K562 (cell line): Measurements from ENCODE around the gene SMG1. TPM values are rescaled to one million over a fixed set of nuclear protein-coding genes. Genes with fewer than 3 reads are reported as not detected.
"Not testable (repeated sequence)": the region's sequence is repeated elsewhere in the genome, so short reads cannot be mapped to it uniquely, and the experiment has no call there.

ENCODE experiments used
- ATAC-seq: fragments of 200-7000 bp; cut with Tn5 transposase; 3 replicates; pipeline ENCODE4 v1.9.1; 2020; ENCODE audit warnings: moderate library complexity
- BruUV-seq: library from RNA; stranded (reverse); fragments of 400-500 nt; replicated peaks from 2 replicates; lab custom pipeline; 2021; lab: Mats Ljungman, UMichigan
- CTCF ChIA-PET: fragments of 300-600 bp; formaldehyde crosslinking; extraction: SDS; loops from one replicate; lab custom pipeline; 2021; ENCODE audit warnings: low intra/inter-chr PET ratio; lab: Yijun Ruan, JAX
- POLR2A ChIA-PET: fragments of 300-600, 350-650 bp; sonication (Branson Sonifier 250); formaldehyde crosslinking; extraction: SDS; loops from one replicate; lab custom pipeline; 2021; ENCODE audit warnings: antibody characterized with exemption, inconsistent platforms; lab: Yijun Ruan, JAX
- DNase-seq, 4 experiments: peaks; one replicate each; pipeline versions ENCODE4 v3.0.0 to v3.0.0-alpha.2; 2011 to 2018; ENCODE audit warnings: low spot score in 3 of 4, mixed read lengths in 3 of 4; ENCODE audit errors: extremely low read depth in 1 of 4
- FAIRE-seq: peaks from 2 replicates; lab custom pipeline; 2011; peaks lifted over from hg19 to GRCh38; lab: Jason Lieb, UNC
- H2AFZ ChIP-seq: 2 replicates; pipeline ENCODE4 v1.6.0; 2011; ENCODE audit warnings: low read depth, low read length, control low read depth, inconsistent platforms
- H3K27ac ChIP-seq: fragments of 200-600 bp; 3 replicates; pipeline ENCODE4 v1.8.0; 2011; ENCODE audit warnings: low read depth, mild to moderate bottlenecking, control low read depth, inconsistent platforms, low read length, moderate library complexity, mixed read lengths; ENCODE audit errors: extremely low read depth
- H3K27me3 ChIP-seq, 2 experiments: fragments of 300-600 bp in 1 of 2; 2 replicates in 1 of 2; 3 replicates in 1 of 2; pipeline versions ENCODE4 v1.6.0 to v1.8.0; 2011; ENCODE audit warnings: inconsistent platforms in 2 of 2, low read length in 2 of 2, mild to moderate bottlenecking in 1 of 2, mixed read lengths in 1 of 2, moderate library complexity in 1 of 2; ENCODE audit not compliant: control insufficient read depth in 2 of 2, insufficient read depth in 2 of 2
- H3K36me3 ChIP-seq: fragments of 300-600 bp; 3 replicates; pipeline ENCODE4 v1.8.0; 2011; ENCODE audit warnings: mild to moderate bottlenecking, low read length, inconsistent platforms; ENCODE audit not compliant: control insufficient read depth, insufficient read depth
- H3K4me1 ChIP-seq, 2 experiments: fragments of 200-600 bp in 1 of 2; replicated peaks in 1 of 2; 2 replicates in 1 of 2; 3 replicates in 1 of 2; pipeline versions ENCODE4 v1.5.1 to v1.8.0; 2011; ENCODE audit warnings: inconsistent platforms in 2 of 2, low read length in 2 of 2, mild to moderate bottlenecking in 1 of 2, mixed read lengths in 1 of 2, moderate library complexity in 1 of 2; ENCODE audit not compliant: control insufficient read depth in 2 of 2, insufficient read depth in 2 of 2
- H3K4me2 ChIP-seq: 2 replicates; pipeline ENCODE4 v1.6.1; 2011; ENCODE audit warnings: low read length, control low read depth, inconsistent platforms, mixed read lengths; ENCODE audit not compliant: insufficient read depth
- H3K4me3 ChIP-seq: fragments of 200-600 bp; sonication (generic), shearing (Covaris generic); 2 replicates; pipeline ENCODE4 v1.5.1; 2016; ENCODE audit warnings: control low read depth, inconsistent platforms
- H3K79me2 ChIP-seq: fragments of 200-600 bp; 3 replicates; pipeline ENCODE4 v1.8.0; 2011; ENCODE audit warnings: low read length, inconsistent platforms; ENCODE audit not compliant: control insufficient read depth, insufficient read depth
- H3K9ac ChIP-seq, 2 experiments: 2 replicates each; pipeline versions ENCODE4 v1.6.0 to v1.6.1; 2011; ENCODE audit warnings: low read depth in 2 of 2, low read length in 2 of 2, control low read depth in 1 of 2, inconsistent platforms in 1 of 2, mild to moderate bottlenecking in 1 of 2, mixed read lengths in 1 of 2; ENCODE audit not compliant: insufficient read depth in 1 of 2
- H3K9me1 ChIP-seq: one replicate; pipeline ENCODE4 v1.6.0; 2011; ENCODE audit warnings: inconsistent platforms, mild to moderate bottlenecking, low read length, moderate library complexity; ENCODE audit not compliant: control insufficient read depth, insufficient read depth
- H3K9me3 ChIP-seq: replicated peaks from 2 replicates; pipeline ENCODE4 v1.5.1; 2011; ENCODE audit warnings: low read depth, low read length, inconsistent platforms; ENCODE audit not compliant: control insufficient read depth, insufficient read depth
- H4K20me1 ChIP-seq: replicated peaks from 2 replicates; pipeline ENCODE4 v1.6.1; 2011; ENCODE audit warnings: low read length, inconsistent platforms, mixed read lengths; ENCODE audit not compliant: control insufficient read depth, insufficient read depth
- ARID2 ChIP-seq: fragments of 450-650 bp; IDR thresholded peaks from 2 replicates; pipeline ENCODE4 v1.6.1; 2017; ENCODE audit warnings: antibody characterized with exemption, mild to moderate bottlenecking
- BACH1 ChIP-seq: fragments of 200-800 bp; sonication (Bioruptor generic); IDR thresholded peaks from 2 replicates; pipeline ENCODE4 v1.6.1; 2016; ENCODE audit warnings: missing genetic modification characterization, missing compliant biosample characterization
- CTCF ChIP-seq, 3 experiments: IDR thresholded peaks in 2 of 3; conservative IDR thresholded peaks in 1 of 3; 2 replicates each; pipeline ENCODE4 v1.5.1; 2011 to 2012; ENCODE audit warnings: low read length in 3 of 3, mild to moderate bottlenecking in 3 of 3, control low read depth in 2 of 3, improper control_type of control experiment in 1 of 3, inconsistent platforms in 1 of 3, low read depth in 1 of 3, mixed read lengths in 1 of 3, moderate library complexity in 1 of 3; ENCODE audit not compliant: insufficient read depth in 2 of 3
- MAFF ChIP-seq: IDR thresholded peaks from 2 replicates; pipeline ENCODE4 v1.6.1; 2012; ENCODE audit warnings: low read length, improper control_type of control experiment
- NFE2 ChIP-seq: IDR thresholded peaks from 2 replicates; pipeline ENCODE4 v1.6.1; 2014; ENCODE audit warnings: antibody characterized with exemption, low read depth
- RAD21 ChIP-seq, 2 experiments: fragments of 250-450 bp in 1 of 2; fragments of 450-650 bp in 1 of 2; sonication (Bioruptor Pico) in 1 of 2; formaldehyde crosslinking in 1 of 2; IDR thresholded peaks in 1 of 2; conservative IDR thresholded peaks in 1 of 2; 2 replicates each; pipeline versions ENCODE4 v1.4.0 to v1.8.0; 2020 to 2022; ENCODE audit warnings: mild to moderate bottlenecking in 2 of 2, moderate library complexity in 1 of 2
- SMC3 ChIP-seq: conservative IDR thresholded peaks from 2 replicates; pipeline ENCODE4 v1.6.1; 2011; ENCODE audit warnings: low read depth, low read length, improper control_type of control experiment; ENCODE audit not compliant: insufficient read depth
- WGBS: fragments of 100-300 bp; shearing (Covaris generic); methylation state at CpG from one replicate; pipeline ENCODE4 v1.1.6; 2016; ENCODE audit warnings: low coverage, mixed read lengths; ENCODE audit not compliant: insufficient coverage; ENCODE audit errors: missing lambda C conversion rate; 5-methylcytosine and 5-hydroxymethylcytosine counted together
- in situ Hi-C: fragments of 300-500 bp; cut with MboI; formaldehyde crosslinking; loops from 4 replicates; pipeline ENCODE4 v1.15.0; 2018; ENCODE audit warnings: inconsistent platforms, mixed read lengths
- intact Hi-C: fragments of 100-400 bp; cut with micrococcal nuclease; formaldehyde crosslinking; loops from 2 replicates; pipeline ENCODE4 v1.14.2; 2022
- polyA plus RNA-seq, 8 experiments: library from polyadenylated mRNA; depleted of rRNA in 4 of 8; stranded (reverse) in 5 of 8; unstranded in 3 of 8; fragments of >200 nt; fragmentation: Nextera tagmentation in 2 of 8; fragmentation: Illumina TruSeq in 1 of 8; extraction: Ambion mirVana in 2 of 8; extraction: Trizol in 1 of 8; gene quantifications; 2 replicates each; pipeline versions ENCODE4 v1.2.1 to v1.2.3, GENCODE V29; 2011 to 2014; ENCODE audit warnings: inconsistent platforms in 1 of 8, missing spikeins in 1 of 8
- total RNA-seq, 7 experiments: library from RNA; depleted of rRNA in 6 of 7; stranded (reverse); fragments of >200 nt in 6 of 7; fragmentation: Illumina TruSeq in 2 of 7; extraction: Trizol in 2 of 7; gene quantifications; 2 replicates each; pipeline versions ENCODE4 v1.2.1 to v1.2.3, GENCODE V29; 2011 to 2021; ENCODE audit warnings: low replicate concordance in 1 of 7

SMG1 gene
- total and polyA plus RNA-seq, 9 of the 15 experiments (the other 6 are each of a cell fraction or from before 2014, with no cell fraction given), result 3.4 to 54.8 (median 32.0) TPM

- H3K36me3 ChIP-seq, H3K4me2 ChIP-seq, H3K9me3 ChIP-seq, H3K79me2 ChIP-seq, H3K9ac ChIP-seq, DNase-seq, H3K4me3 ChIP-seq, POLR2A ChIA-PET, H3K27me3 ChIP-seq, H3K4me1 ChIP-seq, H2AFZ ChIP-seq, in situ Hi-C loops, intact Hi-C loops, H4K20me1 ChIP-seq, CTCF ChIA-PET, H3K9me1 ChIP-seq: not testable (repeated sequence)
- WGBS, result 0% methylated on average over 2 of the region's 5 CpGs
- TF ChIP-seq BACH1 (tag) (peak; percentile 87), MAFF (peak; percentile 45), NFE2 (peak; percentile 69)
- BruUV-seq, result TSS peak; percentile 73
- ATAC-seq (peak; percentile 95), FAIRE-seq (peak; percentile 97)
- H3K27ac ChIP-seq, result peak overlapping the region; percentile 66; the same call in 2 of the 3 replicates
Measured at GRCh38 chr16:18762713-18763112, 163.5 kb downstream of the SMG1 start.

- H4K20me1 ChIP-seq, H3K36me3 ChIP-seq, H3K4me2 ChIP-seq, BruUV-seq, H3K4me3 ChIP-seq, intact Hi-C loops, H3K4me1 ChIP-seq, H3K79me2 ChIP-seq, CTCF ChIA-PET, in situ Hi-C loops, H2AFZ ChIP-seq, H3K27ac ChIP-seq, H3K27me3 ChIP-seq, H3K9ac ChIP-seq, POLR2A ChIA-PET, H3K9me1 ChIP-seq, H3K9me3 ChIP-seq: not testable (repeated sequence)
- WGBS, result 22% methylated on average over 11 of the region's 21 CpGs
- FAIRE-seq (peak; percentile 94), ATAC-seq (peak; percentile 79), DNase-seq (peak in 2 of 4 experiments; percentile 4 to 7)
- TF ChIP-seq ARID2, result peak; percentile 15; the same call in 1 of the 2 replicates
- TF ChIP-seq CTCF (IDR thresholded peaks at IDR 0.05 in 2 of 3, conservative IDR thresholded peaks at IDR 0.05 in 1 of 3; ENCODE audit: insufficient read depth in 2 of 3, low read depth in 1 of 3, low read length in 3 of 3), result peak; percentile 47 to 57 (median 51); a peak in 5 of 6 replicates
- TF ChIP-seq SMC3, result 0 out of 2 replicates have a peak, but pooled peaks have one; percentile 41
- TF ChIP-seq RAD21 (CRISPR knock-in tag; conservative IDR thresholded peaks at IDR 0.05 in 1 of 2, IDR thresholded peaks at IDR 0.05 in 1 of 2), result peak; percentile 52 to 64
Measured at GRCh38 chr16:18759598-18760520, 166.3 kb downstream of the SMG1 start.
